DOHH2 (cell line): Measurements from ENCODE around the gene CCNF.

Source experiments
- CTCF ChIP-seq: fragments of 200-600 bp; sonication (generic); IDR thresholded peaks from one replicate; pipeline ENCODE4 v1.5.1; 2014; ENCODE audit warnings: antibody characterized with exemption, mild to moderate bottlenecking, low read depth, low read length; ENCODE audit not compliant: poor library complexity, severe bottlenecking
- EZH2phosphoT487 ChIP-seq: fragments of 200-600 bp; sonication (generic); IDR thresholded peaks from 2 replicates; pipeline ENCODE4 v1.6.1; 2017; ENCODE audit warnings: borderline replicate concordance, mild to moderate bottlenecking, antibody characterized with exemption, low read length, moderate library complexity, mixed read lengths

GRCh38 chr16:2425825-2426430 is 3.3 kb upstream of the CCNF start:
- TF ChIP-seq CTCF, result no peak
- no peak for TF ChIP-seq EZH2phosphoT487
